ENCODE measurements around the gene COLEC12.

COLEC12 gene

DNA sequence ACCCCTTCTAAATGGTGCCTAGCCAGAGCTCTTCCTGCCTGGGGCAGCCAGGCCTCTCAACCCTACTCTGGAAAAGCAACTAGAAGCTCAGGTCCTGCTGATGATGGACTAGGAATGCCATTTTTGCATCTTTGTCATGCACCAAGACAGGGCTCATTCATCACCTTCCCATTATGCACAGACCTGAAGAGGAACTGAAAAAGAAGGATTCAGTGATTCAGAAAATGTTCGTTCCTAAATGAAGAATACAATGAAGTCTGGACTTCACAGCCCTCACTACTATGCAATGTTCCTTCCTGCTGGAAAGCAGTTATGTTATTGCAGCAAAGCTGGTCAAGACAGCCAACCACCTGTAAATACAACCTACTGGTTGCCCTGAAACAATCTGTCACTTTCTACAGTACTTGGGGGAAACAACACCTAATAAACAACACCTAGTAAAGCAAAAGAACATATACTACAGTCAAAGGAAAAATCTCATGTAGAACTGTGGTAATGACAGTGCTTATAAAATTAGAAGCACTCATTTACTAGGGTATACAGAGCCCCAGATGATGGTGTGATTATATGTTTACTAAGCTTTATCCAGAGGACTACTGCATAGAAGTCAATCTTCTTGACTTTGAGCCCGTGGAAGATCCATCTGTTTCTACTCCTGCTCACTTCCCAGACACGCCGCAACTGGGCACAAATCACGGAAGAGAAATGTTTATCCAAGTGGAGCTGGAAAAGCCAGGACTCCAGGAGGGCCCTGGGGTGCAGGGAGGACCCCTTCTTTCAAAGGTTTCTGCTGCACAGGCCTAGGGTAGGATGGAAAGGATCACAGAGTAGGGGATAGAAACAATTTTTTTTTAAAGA is 129.5 kb downstream of the COLEC12 start:
- TF ChIP-seq NFIC (IDR thresholded peaks at IDR 0.05) (no peak), CREB1 (IDR thresholded peaks at IDR 0.05; ENCODE audit: low read depth) (no peak), RAD21 (IDR thresholded peaks at IDR 0.05; ENCODE audit: low read depth) (no peak), FOXM1 (IDR thresholded peaks at IDR 0.05; ENCODE audit: borderline replicate concordance, low read depth) (no peak), ZBTB7A (IDR thresholded peaks at IDR 0.05; ENCODE audit: low read depth) (no peak), EGR1 (IDR thresholded peaks at IDR 0.05) (no peak), YY1 (IDR thresholded peaks at IDR 0.05; ENCODE audit: low read depth) (no peak), EP300 (IDR thresholded peaks at IDR 0.05; ENCODE audit: borderline replicate concordance) (no peak), TCF12 (IDR thresholded peaks at IDR 0.05; ENCODE audit: low read depth) (no peak), REST (IDR thresholded peaks at IDR 0.05; ENCODE audit: low read depth) (no peak), USF1 (IDR thresholded peaks at IDR 0.05) (no peak), CEBPB (IDR thresholded peaks at IDR 0.05) (no peak), TAF1 (IDR thresholded peaks at IDR 0.05; ENCODE audit: low read depth) (no peak)
- TF ChIP-seq, protein P1, sequence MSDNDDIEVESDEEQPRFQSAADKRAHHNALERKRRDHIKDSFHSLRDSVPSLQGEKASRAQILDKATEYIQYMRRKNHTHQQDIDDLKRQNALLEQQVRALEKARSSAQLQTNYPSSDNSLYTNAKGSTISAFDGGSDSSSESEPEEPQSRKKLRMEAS (IDR thresholded peaks at IDR 0.05), result no peak

- TF ChIP-seq EP300 (IDR thresholded peaks at IDR 0.05; ENCODE audit: borderline replicate concordance) (no peak), YY1 (IDR thresholded peaks at IDR 0.05; ENCODE audit: low read depth) (no peak)
These were observed 131.1 kb downstream of the COLEC12 start for GRCh38 chr18:369224-370015.

DNA sequence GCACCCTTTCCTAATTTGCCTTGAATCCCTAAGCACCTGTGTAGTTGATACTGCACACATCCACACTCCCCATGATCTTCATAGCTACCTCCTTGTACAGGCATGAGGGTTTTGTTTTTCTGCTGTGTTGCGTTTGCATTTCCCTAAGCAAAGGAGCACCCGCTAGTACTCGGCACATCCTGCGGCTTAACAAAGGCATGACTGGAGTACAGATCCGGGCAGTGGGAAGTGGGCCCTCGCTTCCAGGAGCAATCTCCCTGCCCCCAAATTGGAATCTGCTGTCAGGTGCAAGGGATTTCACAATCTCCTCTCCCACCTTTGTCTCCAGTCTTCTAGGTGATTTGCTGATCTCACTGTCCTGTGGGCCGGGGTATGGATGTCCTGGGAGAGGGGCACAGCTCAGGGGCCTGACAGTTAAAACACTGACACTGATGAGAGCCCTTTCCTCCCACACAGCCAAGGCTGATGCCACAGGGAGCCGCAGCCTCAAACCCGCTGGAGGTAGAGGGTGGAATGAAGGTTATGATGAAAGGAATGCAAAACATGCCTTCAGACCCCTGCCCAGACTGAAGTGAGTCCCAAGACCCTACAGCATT is 133.9 kb downstream of the COLEC12 start:
- TF ChIP-seq USF1 (IDR thresholded peaks at IDR 0.05), result no peak
- TF ChIP-seq TCF12 (IDR thresholded peaks at IDR 0.05; ENCODE audit: low read depth), result no peak
- no peak for TF ChIP-seq RAD21 (IDR thresholded peaks at IDR 0.05; ENCODE audit: low read depth)
- no peak for TF ChIP-seq CREB1 (IDR thresholded peaks at IDR 0.05; ENCODE audit: low read depth)
- no peak for TF ChIP-seq REST (IDR thresholded peaks at IDR 0.05; ENCODE audit: low read depth)
- TF ChIP-seq YY1 (IDR thresholded peaks at IDR 0.05; ENCODE audit: low read depth), result no peak
- no peak for TF ChIP-seq EP300 (IDR thresholded peaks at IDR 0.05; ENCODE audit: borderline replicate concordance)
- no peak for TF ChIP-seq NFIC (IDR thresholded peaks at IDR 0.05)
- no peak for TF ChIP-seq TAF1 (IDR thresholded peaks at IDR 0.05; ENCODE audit: low read depth)
- no peak for TF ChIP-seq ZBTB7A (IDR thresholded peaks at IDR 0.05; ENCODE audit: low read depth)
- TF ChIP-seq EGR1 (IDR thresholded peaks at IDR 0.05), result no peak
- no peak for TF ChIP-seq CEBPB (IDR thresholded peaks at IDR 0.05)

GRCh38 chr18:365651-366050 is 134.8 kb downstream of the COLEC12 start:
- no peak for TF ChIP-seq TEAD4 (IDR thresholded peaks at IDR 0.05)
- no peak for TF ChIP-seq TAF1 (IDR thresholded peaks at IDR 0.05; ENCODE audit: low read depth)
- TF ChIP-seq USF1 (IDR thresholded peaks at IDR 0.05), result no peak
- TF ChIP-seq REST (IDR thresholded peaks at IDR 0.05; ENCODE audit: low read depth), result no peak
- no peak for TF ChIP-seq FOXM1 (IDR thresholded peaks at IDR 0.05; ENCODE audit: borderline replicate concordance, low read depth)
- TF ChIP-seq, protein P1 (IDR thresholded peaks at IDR 0.05), result no peak
- no peak for TF ChIP-seq CEBPB (IDR thresholded peaks at IDR 0.05)
- TF ChIP-seq EP300 (IDR thresholded peaks at IDR 0.05; ENCODE audit: borderline replicate concordance), result no peak
- no peak for TF ChIP-seq RAD21 (IDR thresholded peaks at IDR 0.05; ENCODE audit: low read depth)
- no peak for TF ChIP-seq NFIC (IDR thresholded peaks at IDR 0.05)
- no peak for TF ChIP-seq CREB1 (IDR thresholded peaks at IDR 0.05; ENCODE audit: low read depth)
- no peak for TF ChIP-seq TCF12 (IDR thresholded peaks at IDR 0.05; ENCODE audit: low read depth)
- no peak for TF ChIP-seq YY1 (IDR thresholded peaks at IDR 0.05; ENCODE audit: low read depth)
